Measurements from ENCODE around the gene AFG1L. TPM values are rescaled to one million over a fixed set of nuclear protein-coding genes. Genes with fewer than 3 reads are reported as not detected.

AFG1L gene
- total RNA-seq, 1 experiment from 2014 or later, result 7.9 TPM

- Mint-ChIP-seq H3K27me3 (ENCODE audit: low read depth) (peaks cover 10% of the 10 kb centered on the region), H3K27ac (no peak overlapping the region), H3K9me3 (no peaks in the 10 kb centered on the region), H3K4me3 (no peak overlapping the region), H3K36me3 (peaks cover 37% of the 10 kb centered on the region), H3K4me1 (peaks cover 32% of the 10 kb centered on the region)
- no peak for TF ChIP-seq KAT7 (CRISPR knock-in tag; IDR thresholded peaks at IDR 0.05; ENCODE audit: borderline replicate concordance)
- no peak for TF ChIP-seq HMGXB4 (CRISPR knock-in tag; IDR thresholded peaks at IDR 0.05)
- TF ChIP-seq STAT6 (CRISPR knock-in tag; conservative IDR thresholded peaks at IDR 0.05; ENCODE audit: low read depth), result no peak
- no peak for TF ChIP-seq TCF7 (CRISPR knock-in tag; IDR thresholded peaks at IDR 0.05; ENCODE audit: low read depth)
- no peak for TF ChIP-seq EMX1 (CRISPR knock-in tag; IDR thresholded peaks at IDR 0.05)
- no peak for TF ChIP-seq SP1 (CRISPR knock-in tag; conservative IDR thresholded peaks at IDR 0.05)
- TF ChIP-seq MAX (CRISPR knock-in tag; IDR thresholded peaks at IDR 0.05), result no peak
- no peak for TF ChIP-seq NR3C1 (CRISPR knock-in tag; conservative IDR thresholded peaks at IDR 0.05; ENCODE audit: low read depth)
- TF ChIP-seq E2F4 (CRISPR knock-in tag; IDR thresholded peaks at IDR 0.05; ENCODE audit: borderline replicate concordance, low read depth), result no peak
- TF ChIP-seq JAZF1 (CRISPR knock-in tag; IDR thresholded peaks at IDR 0.05), result no peak
- ATAC-seq (no peak), DNase-seq (ENCODE audit: low spot score) (no peak)
- ChIA-PET CTCF (interaction anchor here (0.7 to 1.7 kb wide), 3 partner anchors 10 to 325 kb away, joined by 3 to 4 read pairs (median 3); no protein-coding TSS in a partner anchor), POLR2A (no interaction called here)
Measured at GRCh38 chr6:108568101-108568500, 273.2 kb downstream of the AFG1L start.

GRCh38 chr6:108568551-108569305 lies 273.9 kb downstream of the AFG1L start:
- no peak overlapping the region for H3K4me3 Mint-ChIP-seq
- DNase-seq (ENCODE audit: low spot score) (no peak), ATAC-seq (no peak)
- peaks cover 39% of the 10 kb centered on the region for H3K36me3 Mint-ChIP-seq
- CTCF ChIA-PET, result interaction anchor here (1.4 to 1.7 kb wide), 2 partner anchors 269 to 324 kb away, joined by 3 to 4 read pairs; no protein-coding TSS in a partner anchor
- H3K27me3 Mint-ChIP-seq (ENCODE audit: low read depth), result peaks cover 7% of the 10 kb centered on the region
- H3K4me1 Mint-ChIP-seq, result peaks cover 28% of the 10 kb centered on the region
- TF ChIP-seq ZNF317 (CRISPR knock-in tag; IDR thresholded peaks at IDR 0.05; ENCODE audit: borderline replicate concordance, low read depth), result no peak
- no peak for TF ChIP-seq NFYB (CRISPR knock-in tag; conservative IDR thresholded peaks at IDR 0.05; ENCODE audit: low read depth)
- no peak for TF ChIP-seq FOXP1 (CRISPR knock-in tag; IDR thresholded peaks at IDR 0.05; ENCODE audit: borderline replicate concordance)
- no peak for TF ChIP-seq PRRX2 (CRISPR knock-in tag; IDR thresholded peaks at IDR 0.05)
- TF ChIP-seq TCF7 (CRISPR knock-in tag; IDR thresholded peaks at IDR 0.05; ENCODE audit: low read depth), result no peak
- TF ChIP-seq ARID4B (CRISPR knock-in tag; IDR thresholded peaks at IDR 0.05; ENCODE audit: borderline replicate concordance), result no peak
- TF ChIP-seq ZNF396 (CRISPR knock-in tag; IDR thresholded peaks at IDR 0.05; ENCODE audit: borderline replicate concordance), result no peak
- TF ChIP-seq GRHL2 (CRISPR knock-in tag; IDR thresholded peaks at IDR 0.05; ENCODE audit: insufficient replicate concordance, severe bottlenecking), result no peak
- no peak for TF ChIP-seq CREM (CRISPR knock-in tag; IDR thresholded peaks at IDR 0.05)
- H3K27ac Mint-ChIP-seq, result no peak overlapping the region
- H3K9me3 Mint-ChIP-seq, result no peaks in the 10 kb centered on the region
- POLR2A ChIA-PET, result no interaction called here
